ENCODE results near the gene USP3.

Gene USP3

DNA sequence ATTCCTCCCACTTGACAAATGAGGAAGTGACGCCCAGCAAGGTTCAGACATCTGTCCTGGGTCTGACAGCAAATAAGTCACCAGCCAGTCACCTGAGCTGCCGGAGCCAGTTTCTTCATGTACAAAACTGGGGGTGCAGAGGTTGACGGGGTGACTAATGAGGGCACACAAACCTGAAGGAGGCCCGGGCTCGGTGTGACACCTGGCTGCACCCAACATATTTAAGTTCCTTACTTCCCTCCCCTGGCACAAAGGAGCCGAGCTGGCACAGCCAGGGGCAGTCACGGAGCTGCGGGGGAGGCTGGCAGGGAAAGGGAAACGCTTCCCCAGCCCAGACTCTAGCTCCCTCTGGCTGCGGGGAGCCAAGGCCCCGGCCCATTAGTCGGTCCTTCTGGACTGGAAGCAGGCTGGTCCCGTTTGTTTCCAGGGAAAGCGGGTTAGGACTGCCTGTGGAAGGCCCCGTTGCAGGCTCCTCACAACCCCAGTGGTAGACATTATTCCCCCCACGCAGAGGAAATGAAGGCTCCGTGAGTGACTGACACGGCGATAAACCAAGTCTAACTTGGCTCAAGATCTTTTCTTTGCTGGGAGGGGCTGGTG is 95.1 kb downstream of the USP3 start:
- Mint-ChIP-seq H3K27me3 (no peaks in the 10 kb centered on the region), H3K36me3 (peaks cover 16 to 36% of the 10 kb centered on the region in 2 donors), H3K4me1 (peaks cover 73 to 89% of the 10 kb centered on the region in 2 donors), H3K27ac (peak overlapping the region; percentile 98), H3K4me3 (peak overlapping the region; percentile 88 to 93), H3K9me3 (peaks cover 0 to 1% of the 10 kb centered on the region in 2 donors)
- DNase-seq (peak; percentile 63), ATAC-seq (replicated peaks) (peak; percentile 29 to 33)

DNA sequence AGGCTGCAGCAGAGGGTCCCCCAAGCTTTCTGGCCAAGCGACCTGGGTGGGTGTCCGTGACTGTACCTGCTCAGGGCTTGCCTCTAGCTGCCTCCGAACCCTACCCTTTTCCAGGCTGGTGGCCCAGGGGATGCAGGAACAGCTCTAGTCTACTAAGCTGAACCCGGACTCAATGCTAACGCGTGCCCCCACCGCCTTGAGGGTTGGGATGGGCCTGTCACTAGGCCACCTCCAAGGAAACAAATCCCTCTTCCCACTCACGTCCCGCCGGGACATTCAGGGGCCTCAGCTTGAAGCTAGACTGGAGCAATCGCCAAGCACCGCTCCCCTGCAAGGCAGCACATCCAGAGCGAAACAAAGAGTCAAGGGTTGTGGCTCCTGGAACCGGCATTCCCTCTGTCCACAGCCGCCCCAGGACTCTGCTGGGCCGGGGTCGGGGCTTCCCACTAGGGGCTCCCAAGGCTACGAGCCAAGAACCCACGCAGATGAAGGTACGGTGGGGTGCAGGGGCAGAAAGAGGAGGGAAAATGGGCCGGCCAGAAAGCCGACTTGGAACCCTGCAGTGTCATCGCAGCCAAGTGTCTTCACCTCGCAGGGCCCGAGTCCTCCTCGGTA is 95.7 kb downstream of the USP3 start:
- ATAC-seq (replicated peaks) (peak; percentile 1), DNase-seq (no peak)
- H3K4me1 Mint-ChIP-seq: peaks cover 67 to 88% of the 10 kb centered on the region in 2 donors
- H3K9me3 Mint-ChIP-seq: no peaks in the 10 kb centered on the region
- H3K27ac Mint-ChIP-seq: peak overlapping the region; percentile 98
- no peaks in the 10 kb centered on the region for H3K27me3 Mint-ChIP-seq
- H3K36me3 Mint-ChIP-seq: peaks cover 14 to 33% of the 10 kb centered on the region in 2 donors
- peak overlapping the region; percentile 88 to 93 for H3K4me3 Mint-ChIP-seq

DNA sequence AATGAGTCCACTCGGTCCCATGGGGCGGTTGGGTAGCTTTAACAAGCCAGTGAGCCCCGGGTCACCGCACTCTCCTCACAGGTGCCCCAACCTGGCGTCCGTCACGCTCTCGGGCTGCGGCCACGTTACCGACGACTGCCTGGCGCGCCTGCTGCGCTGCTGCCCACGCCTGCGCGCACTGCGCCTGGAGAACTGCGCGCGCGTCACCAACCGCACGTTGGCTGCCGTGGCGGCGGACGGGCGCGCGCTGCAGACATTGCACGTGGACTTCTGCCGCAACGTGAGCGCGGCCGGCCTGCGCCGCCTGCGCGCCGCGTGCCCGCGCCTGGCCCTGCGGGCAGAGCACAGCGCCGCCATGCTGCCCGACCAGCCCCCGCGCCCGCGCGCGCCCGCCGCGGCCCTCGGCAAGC is 96.2 kb downstream of the USP3 start:
- H3K4me3 Mint-ChIP-seq: peak overlapping the region; percentile 89 to 93
- ATAC-seq (replicated peaks): peak; percentile 69 to 76
- peak; percentile 93 for DNase-seq
- peaks cover 63 to 87% of the 10 kb centered on the region in 2 donors for H3K4me1 Mint-ChIP-seq
- H3K9me3 Mint-ChIP-seq: no peaks in the 10 kb centered on the region
- H3K27me3 Mint-ChIP-seq: no peaks in the 10 kb centered on the region
- H3K36me3 Mint-ChIP-seq: peaks cover 14 to 34% of the 10 kb centered on the region in 2 donors
- peak overlapping the region; percentile 98 for H3K27ac Mint-ChIP-seq

DNA sequence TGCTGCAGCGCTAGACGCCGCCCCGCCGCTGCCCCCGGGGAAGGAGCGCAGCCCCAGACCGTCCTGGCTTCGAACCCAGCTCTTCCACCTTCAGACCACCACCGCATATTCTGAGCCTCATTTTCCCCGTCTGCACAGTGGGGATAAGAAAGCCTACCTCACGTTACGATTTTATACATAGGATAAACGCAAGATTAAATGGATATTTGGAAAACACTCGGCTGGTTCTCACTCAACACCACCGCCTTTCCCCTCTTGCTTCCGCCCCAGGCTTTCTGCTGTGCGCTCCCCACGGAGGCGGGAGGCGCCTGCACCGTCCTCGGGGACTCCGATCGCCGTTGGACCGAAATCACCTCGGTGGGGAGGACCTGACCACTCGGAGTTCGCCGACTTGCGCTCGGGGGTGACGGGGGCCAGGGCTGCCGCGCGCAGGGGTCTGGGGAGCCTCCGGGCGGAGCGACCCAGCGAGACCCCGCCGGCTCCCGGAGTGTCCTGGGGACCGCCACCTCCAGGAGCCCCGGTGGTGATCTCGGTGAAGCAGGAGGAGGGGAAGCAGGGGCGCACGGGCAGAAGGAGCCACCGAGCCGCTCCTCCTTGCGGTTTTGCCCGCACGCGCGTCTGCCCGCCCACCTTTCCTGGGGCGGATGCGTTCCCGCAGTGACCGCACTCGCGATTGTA is 96.8 kb downstream of the USP3 start:
- peak overlapping the region; percentile 94 for H3K27ac Mint-ChIP-seq
- no peaks in the 10 kb centered on the region for H3K27me3 Mint-ChIP-seq
- peak; percentile 2 to 15 for ATAC-seq (replicated peaks)
- peaks cover 62 to 87% of the 10 kb centered on the region in 2 donors for H3K4me1 Mint-ChIP-seq
- H3K9me3 Mint-ChIP-seq: no peaks in the 10 kb centered on the region
- peak overlapping the region; percentile 89 to 93 for H3K4me3 Mint-ChIP-seq
- H3K36me3 Mint-ChIP-seq: peaks cover 13 to 34% of the 10 kb centered on the region in 2 donors
- no peak for DNase-seq

DNA sequence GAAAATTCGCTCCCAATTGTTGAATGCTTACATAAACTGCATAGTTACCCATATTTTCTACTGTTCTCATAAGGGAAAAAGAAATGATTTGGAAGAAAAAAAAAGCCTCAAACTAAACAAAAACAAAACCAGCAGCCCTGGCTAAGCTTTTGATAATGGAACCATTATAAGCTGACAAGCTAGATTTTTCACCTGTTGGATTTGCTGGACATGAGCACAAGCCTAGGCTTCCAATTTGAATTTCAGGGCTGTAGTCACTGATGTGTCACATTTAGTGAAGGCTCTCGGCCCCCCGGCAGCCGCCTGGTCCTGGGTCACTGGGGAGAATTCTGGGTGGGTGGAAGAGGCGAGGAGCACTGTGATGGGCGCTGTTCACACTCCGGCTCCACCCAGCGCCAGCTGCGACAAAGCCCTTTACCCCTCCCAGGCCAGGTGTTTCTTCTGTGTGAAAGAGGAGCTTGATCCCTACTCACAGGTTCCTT is 97.4 kb downstream of the USP3 start:
- ATAC-seq (replicated peaks) (no peak), DNase-seq (no peak)
- Mint-ChIP-seq H3K27me3 (no peaks in the 10 kb centered on the region), H3K9me3 (no peaks in the 10 kb centered on the region), H3K4me1 (peaks cover 60 to 86% of the 10 kb centered on the region in 2 donors), H3K4me3 (peak overlapping the region; percentile 89 to 93), H3K27ac (peak overlapping the region; percentile 94), H3K36me3 (peaks cover 16 to 38% of the 10 kb centered on the region in 2 donors)

DNA sequence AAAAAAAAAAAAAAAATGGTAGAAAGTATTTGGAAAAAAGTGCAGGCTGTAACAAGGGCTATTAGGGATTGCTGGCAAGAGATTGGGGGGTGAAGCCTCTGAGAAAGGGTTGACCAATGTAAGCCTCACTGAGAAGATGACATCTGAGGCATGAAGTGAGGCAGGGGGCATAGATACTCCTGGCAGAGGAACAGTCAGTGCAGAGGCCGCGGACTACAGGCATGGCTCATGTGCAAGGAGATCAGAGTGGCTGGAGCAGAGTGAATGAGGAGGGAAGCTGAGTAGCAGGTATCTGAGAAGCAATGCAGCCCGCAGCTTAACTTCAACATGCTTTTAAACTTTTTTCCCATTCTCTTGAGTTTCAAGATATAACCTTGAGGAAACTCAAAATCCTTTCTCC is 98.2 kb downstream of the USP3 start:
- H3K4me3 Mint-ChIP-seq: peak overlapping the region; percentile 35 to 59
- H3K4me1 Mint-ChIP-seq: peaks cover 53 to 84% of the 10 kb centered on the region in 2 donors
- no peak for DNase-seq

DNA sequence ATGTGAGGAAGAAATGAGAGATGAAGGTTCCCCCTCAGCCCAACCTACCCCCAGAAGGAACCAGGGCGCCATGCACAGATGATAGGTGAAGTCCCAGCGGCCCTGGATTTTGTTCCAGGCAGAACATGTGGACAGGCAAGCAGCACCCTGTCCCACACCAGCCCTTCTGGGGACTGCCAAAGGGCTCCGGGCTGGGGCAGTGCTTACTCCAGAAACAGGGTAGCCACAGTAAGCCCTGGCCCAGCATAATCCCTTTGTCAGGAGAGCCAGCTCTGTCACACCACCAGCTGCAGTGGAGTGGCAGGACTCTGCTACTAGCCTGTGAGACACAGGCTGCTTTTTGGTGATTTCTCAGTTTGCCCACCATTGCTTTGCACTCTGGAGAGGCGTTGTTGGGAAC is 99.1 kb downstream of the USP3 start:
- ATAC-seq (replicated peaks) (no peak), DNase-seq (no peak)
- Mint-ChIP-seq H3K27me3 (no peaks in the 10 kb centered on the region), H3K27ac (peak overlapping the region; percentile 88), H3K4me3 (no peak overlapping the region), H3K36me3 (peaks cover 28 to 51% of the 10 kb centered on the region in 2 donors), H3K9me3 (no peaks in the 10 kb centered on the region), H3K4me1 (peaks cover 47 to 77% of the 10 kb centered on the region in 2 donors)

More for the DNA sequence above, 98.2 kb downstream of the USP3 start:
- peaks cover 21 to 44% of the 10 kb centered on the region in 2 donors for H3K36me3 Mint-ChIP-seq
- H3K27me3 Mint-ChIP-seq: no peaks in the 10 kb centered on the region
- H3K9me3 Mint-ChIP-seq: no peaks in the 10 kb centered on the region
- ATAC-seq (replicated peaks): no peak
- H3K27ac Mint-ChIP-seq: peak overlapping the region; percentile 94

DNA sequence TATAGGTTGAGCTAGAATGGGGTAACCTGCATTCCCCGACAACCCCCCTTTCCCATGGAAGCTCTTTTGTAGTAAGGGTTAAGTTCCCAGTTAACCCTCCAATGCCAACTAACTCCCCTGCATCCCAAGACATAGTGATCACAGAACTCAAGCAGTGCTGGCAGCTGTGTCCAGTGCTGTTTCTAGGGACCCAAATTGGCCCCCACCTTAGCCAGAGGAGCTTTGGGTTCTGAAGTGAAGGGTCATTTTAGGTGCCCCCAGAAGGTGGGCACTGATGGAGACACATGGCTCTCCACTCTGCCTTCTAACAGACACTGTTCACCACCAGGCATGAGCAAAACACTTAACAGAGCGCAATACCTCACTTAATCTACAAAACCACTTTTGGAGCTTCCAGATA is 99.9 kb downstream of the USP3 start:
- Mint-ChIP-seq H3K4me3 (no peak overlapping the region), H3K36me3 (peaks cover 34 to 57% of the 10 kb centered on the region in 2 donors), H3K27ac (peak overlapping the region; percentile 83), H3K4me1 (peaks cover 44 to 75% of the 10 kb centered on the region in 2 donors), H3K9me3 (no peaks in the 10 kb centered on the region), H3K27me3 (no peaks in the 10 kb centered on the region)
- no peak for DNase-seq
- no peak for ATAC-seq (replicated peaks)

DNA sequence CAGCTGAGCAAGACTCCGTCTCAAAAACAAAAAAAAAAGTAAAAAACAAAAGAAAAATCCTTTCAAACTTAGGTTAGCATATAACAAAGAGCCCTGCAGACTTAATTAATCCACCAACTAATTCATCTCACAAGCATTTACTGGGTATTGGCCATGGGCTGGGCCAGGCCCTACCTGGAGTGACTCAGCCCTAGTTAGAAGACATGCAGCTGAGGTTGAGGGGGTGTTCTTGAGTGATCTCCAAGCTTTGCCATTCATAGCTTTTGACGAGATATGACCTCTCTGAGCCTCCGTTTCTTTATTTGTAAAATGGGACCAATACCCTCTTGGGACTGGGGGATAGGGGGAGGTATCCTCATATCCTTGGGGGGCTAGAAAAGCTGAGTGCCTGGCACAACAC is 100.6 kb downstream of the USP3 start:
- Mint-ChIP-seq H3K27me3 (no peaks in the 10 kb centered on the region), H3K4me1 (peaks cover 40 to 74% of the 10 kb centered on the region in 2 donors), H3K4me3 (no peak overlapping the region), H3K36me3 (peaks cover 38 to 62% of the 10 kb centered on the region in 2 donors), H3K27ac (peak overlapping the region; percentile 51), H3K9me3 (no peaks in the 10 kb centered on the region)
- ATAC-seq (replicated peaks) (no peak), DNase-seq (no peak)

DNA sequence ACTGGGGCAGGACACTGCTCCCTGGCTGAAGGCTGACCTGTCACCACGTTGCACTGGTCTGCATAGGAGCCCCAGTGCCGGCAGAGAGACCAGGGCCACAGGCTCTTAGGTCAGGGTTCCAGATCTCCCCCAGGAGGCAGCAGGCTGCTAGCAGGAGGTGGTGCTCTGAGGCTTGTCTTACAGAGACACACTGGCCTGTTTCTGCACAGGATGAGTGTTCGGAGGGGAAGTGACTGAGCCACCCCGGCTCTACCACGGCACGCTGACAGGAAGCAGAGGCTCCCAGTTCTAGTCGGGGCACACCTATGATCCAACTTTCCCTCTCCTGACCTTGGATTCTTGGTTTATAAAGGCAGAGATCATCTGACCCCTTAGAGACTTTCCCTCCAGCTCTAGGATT is 101.4 kb downstream of the USP3 start:
- Mint-ChIP-seq H3K4me3 (no peak overlapping the region), H3K27me3 (no peaks in the 10 kb centered on the region), H3K4me1 (peaks cover 45 to 76% of the 10 kb centered on the region in 2 donors), H3K9me3 (no peaks in the 10 kb centered on the region), H3K36me3 (peaks cover 43 to 69% of the 10 kb centered on the region in 2 donors), H3K27ac (peak overlapping the region; percentile 56)
- DNase-seq (no peak), ATAC-seq (replicated peaks) (peak; percentile 41 to 50)

DNA sequence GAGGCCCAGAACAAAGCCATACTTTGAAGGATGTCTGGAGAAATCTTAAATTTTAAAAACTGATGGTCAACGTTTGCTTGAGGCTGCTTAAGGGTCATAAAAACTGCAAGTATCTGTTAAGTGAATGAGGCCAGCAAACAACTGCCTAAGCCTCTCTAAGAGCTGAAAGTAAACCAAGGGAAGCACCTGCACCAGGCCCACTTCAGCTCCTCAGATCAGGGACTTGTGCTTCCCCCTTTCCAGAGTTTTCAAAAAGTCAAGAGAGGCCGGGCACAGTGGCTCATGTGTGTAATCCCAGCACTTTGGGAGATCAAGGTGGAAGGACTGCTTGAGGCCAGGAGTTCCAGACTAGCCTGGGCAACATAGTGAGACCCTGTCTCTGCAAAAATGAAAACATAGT is 101.9 kb downstream of the USP3 start:
- ATAC-seq (replicated peaks): no peak
- H3K36me3 Mint-ChIP-seq: peaks cover 45 to 71% of the 10 kb centered on the region in 2 donors
- H3K4me1 Mint-ChIP-seq: peaks cover 46 to 81% of the 10 kb centered on the region in 2 donors
- H3K27ac Mint-ChIP-seq: peak overlapping the region; percentile 56
- DNase-seq: no peak
- no peaks in the 10 kb centered on the region for H3K9me3 Mint-ChIP-seq
- H3K4me3 Mint-ChIP-seq: peak overlapping the region in 1 of 2 donors; percentile 25
- no peaks in the 10 kb centered on the region for H3K27me3 Mint-ChIP-seq

DNA sequence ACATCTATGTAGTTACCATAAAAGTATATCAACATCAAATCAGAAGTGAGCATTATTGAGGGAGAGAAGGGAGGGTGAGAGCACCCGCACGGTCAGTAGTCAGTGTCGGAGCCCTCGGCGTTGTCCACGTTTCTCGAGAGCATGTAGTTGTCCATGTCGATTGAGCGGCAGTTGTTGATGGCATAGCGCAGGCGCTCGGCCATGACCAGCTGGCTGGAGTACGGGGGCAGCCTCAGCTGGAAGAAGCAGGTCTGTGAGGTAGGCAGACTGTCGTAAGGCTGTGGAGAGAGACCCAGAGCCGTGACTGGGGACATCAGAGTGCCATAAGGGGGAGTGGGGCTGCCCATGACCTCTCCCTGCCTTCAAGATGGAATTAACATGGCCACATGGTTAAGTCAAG is 104.6 kb downstream of the USP3 start:
- H3K27me3 Mint-ChIP-seq: no peaks in the 10 kb centered on the region
- no peak for ATAC-seq (replicated peaks)
- DNase-seq: no peak
- peak overlapping the region; percentile 62 for H3K27ac Mint-ChIP-seq
- H3K4me3 Mint-ChIP-seq: no peak overlapping the region
- H3K9me3 Mint-ChIP-seq: no peaks in the 10 kb centered on the region
- peaks cover 29 to 62% of the 10 kb centered on the region in 2 donors for H3K4me1 Mint-ChIP-seq
- H3K36me3 Mint-ChIP-seq: peaks cover 49 to 78% of the 10 kb centered on the region in 2 donors

DNA sequence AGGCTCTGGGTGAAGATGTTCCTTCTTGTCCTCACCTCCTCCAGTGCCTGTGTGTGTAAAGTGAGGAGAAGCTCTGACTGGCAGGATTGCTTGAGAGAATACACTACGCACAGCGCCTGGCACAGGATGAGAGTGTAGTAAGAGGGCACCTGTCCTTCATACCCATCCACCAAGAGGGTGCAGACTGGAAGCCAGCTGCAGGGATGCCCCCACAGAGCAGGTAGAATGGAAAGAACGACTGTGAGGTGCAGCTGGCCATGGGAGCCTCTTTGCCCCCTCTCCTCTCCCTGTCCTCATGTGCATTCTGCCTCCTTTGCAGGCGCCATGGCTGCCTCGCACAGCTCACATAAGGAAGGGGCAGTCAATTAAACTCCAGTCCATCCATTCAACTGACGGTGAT is 105.1 kb downstream of the USP3 start:
- peaks cover 29 to 57% of the 10 kb centered on the region in 2 donors for H3K4me1 Mint-ChIP-seq
- H3K4me3 Mint-ChIP-seq: no peak overlapping the region
- peak overlapping the region; percentile 62 for H3K27ac Mint-ChIP-seq
- peaks cover 50 to 76% of the 10 kb centered on the region in 2 donors for H3K36me3 Mint-ChIP-seq
- no peaks in the 10 kb centered on the region for H3K9me3 Mint-ChIP-seq
- ATAC-seq (replicated peaks): no peak
- no peak for DNase-seq
- no peaks in the 10 kb centered on the region for H3K27me3 Mint-ChIP-seq

DNA sequence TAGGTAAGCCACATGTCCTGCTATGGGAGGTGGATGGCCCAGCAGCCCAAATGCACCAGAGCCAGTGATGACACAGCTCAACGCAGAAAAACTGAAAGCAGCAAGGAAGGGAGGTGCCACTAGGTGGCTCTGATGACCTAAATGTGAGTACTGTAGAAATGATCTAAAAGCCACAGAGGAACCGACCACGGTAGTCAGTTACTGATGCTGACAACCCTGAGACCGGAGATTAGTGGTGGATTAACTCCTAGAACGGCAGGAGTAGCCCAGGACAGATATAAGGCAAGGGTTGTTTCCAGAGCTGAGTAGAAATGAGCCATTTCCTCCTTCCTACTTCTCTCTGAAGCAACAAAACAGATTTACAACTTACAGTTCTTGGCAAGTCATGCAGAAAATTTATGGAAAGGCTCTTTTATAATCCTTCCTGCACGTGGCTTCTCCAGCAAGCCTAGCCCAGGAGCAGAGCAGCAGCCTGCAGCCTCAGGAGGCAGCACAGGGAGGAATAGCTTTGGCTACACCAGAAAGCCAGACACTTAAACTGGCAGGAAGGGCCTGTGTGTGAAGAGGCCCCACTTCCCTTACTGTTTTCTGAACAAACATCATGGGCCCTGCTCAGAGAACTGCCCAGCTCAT is 105.9 kb downstream of the USP3 start:
- H3K9me3 Mint-ChIP-seq: no peaks in the 10 kb centered on the region
- peaks cover 52 to 78% of the 10 kb centered on the region in 2 donors for H3K36me3 Mint-ChIP-seq
- ATAC-seq (replicated peaks) (peak; percentile 90 to 91), DNase-seq (peak; percentile 72)
- peak overlapping the region; percentile 30 to 37 for H3K4me3 Mint-ChIP-seq
- H3K27me3 Mint-ChIP-seq: no peaks in the 10 kb centered on the region
- H3K27ac Mint-ChIP-seq: peak overlapping the region; percentile 97
- H3K4me1 Mint-ChIP-seq: peaks cover 29 to 50% of the 10 kb centered on the region in 2 donors
